Measurements from ENCODE around the gene STKLD1. TPM values are rescaled to one million over a fixed set of nuclear protein-coding genes. Genes with fewer than 3 reads are reported as not detected.
"Not testable (repeated sequence)": the region's sequence is repeated elsewhere in the genome, so short reads cannot be mapped to it uniquely, and the experiment has no call there.

The STKLD1 gene
- total RNA-seq, 4 donors from 2014 or later = 0.22 to 1.0 (median 0.69) TPM

- Histone ChIP-seq H3K9me3 (no peaks in the 10 kb centered on the region), H3K27ac (no peak overlapping the region), H3K27me3 (peaks cover 0 to 17% of the 10 kb centered on the region in 2 donors), H3K4me3 (no peak overlapping the region), H3K36me3 (no peaks in the 10 kb centered on the region), H3K4me1 (no peaks in the 10 kb centered on the region)
- TF ChIP-seq EP300 (IDR thresholded peaks at IDR 0.05) = no peak
- no peak for TF ChIP-seq POLR2A (IDR thresholded peaks at IDR 0.05)
- TF ChIP-seq, protein P1, sequence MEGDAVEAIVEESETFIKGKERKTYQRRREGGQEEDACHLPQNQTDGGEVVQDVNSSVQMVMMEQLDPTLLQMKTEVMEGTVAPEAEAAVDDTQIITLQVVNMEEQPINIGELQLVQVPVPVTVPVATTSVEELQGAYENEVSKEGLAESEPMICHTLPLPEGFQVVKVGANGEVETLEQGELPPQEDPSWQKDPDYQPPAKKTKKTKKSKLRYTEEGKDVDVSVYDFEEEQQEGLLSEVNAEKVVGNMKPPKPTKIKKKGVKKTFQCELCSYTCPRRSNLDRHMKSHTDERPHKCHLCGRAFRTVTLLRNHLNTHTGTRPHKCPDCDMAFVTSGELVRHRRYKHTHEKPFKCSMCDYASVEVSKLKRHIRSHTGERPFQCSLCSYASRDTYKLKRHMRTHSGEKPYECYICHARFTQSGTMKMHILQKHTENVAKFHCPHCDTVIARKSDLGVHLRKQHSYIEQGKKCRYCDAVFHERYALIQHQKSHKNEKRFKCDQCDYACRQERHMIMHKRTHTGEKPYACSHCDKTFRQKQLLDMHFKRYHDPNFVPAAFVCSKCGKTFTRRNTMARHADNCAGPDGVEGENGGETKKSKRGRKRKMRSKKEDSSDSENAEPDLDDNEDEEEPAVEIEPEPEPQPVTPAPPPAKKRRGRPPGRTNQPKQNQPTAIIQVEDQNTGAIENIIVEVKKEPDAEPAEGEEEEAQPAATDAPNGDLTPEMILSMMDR (IDR thresholded peaks at IDR 0.05) = no peak
- no peak for DNase-seq (ENCODE audit: low spot score in 2 of 2)
- 79 to 80% methylated on average over 13 of the region's 13 CpGs for WGBS, 2 donors
These were observed 13.4 kb downstream of the STKLD1 start for GRCh38 chr9:133389562-133389961.

DNA sequence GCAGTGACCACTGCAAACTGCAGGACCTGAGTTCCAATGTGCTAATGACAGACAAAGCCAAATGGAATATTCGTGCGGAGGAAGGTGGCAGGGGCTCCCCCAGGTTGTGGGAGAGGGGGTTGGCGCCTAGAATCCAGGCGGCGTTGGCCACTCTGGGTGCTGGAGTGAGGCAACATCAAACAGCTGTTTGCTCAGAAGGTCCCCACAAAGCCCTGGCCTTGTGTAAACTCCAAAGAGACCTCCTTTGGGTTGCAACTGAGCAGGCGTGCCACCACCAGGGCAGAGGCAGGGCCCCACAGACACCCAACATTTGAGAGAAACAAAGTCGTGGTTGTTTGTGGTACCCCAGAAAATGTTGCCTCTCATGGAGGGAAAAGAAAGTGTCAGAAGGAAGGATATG is 14.5 kb downstream of the STKLD1 start:
- Histone ChIP-seq H3K27me3 (peaks cover 0 to 27% of the 10 kb centered on the region in 2 donors), H3K4me1 (no peaks in the 10 kb centered on the region), H3K36me3 (no peaks in the 10 kb centered on the region), H3K27ac (no peak overlapping the region), H3K4me3 (no peak overlapping the region), H3K9me3 (no peaks in the 10 kb centered on the region)
- TF ChIP-seq POLR2A (IDR thresholded peaks at IDR 0.05) (no peak), EP300 (IDR thresholded peaks at IDR 0.05) (no peak)
- TF ChIP-seq, protein P1 (IDR thresholded peaks at IDR 0.05) = no peak
- WGBS, 2 donors = 79% methylated on average over 7 of the region's 7 CpGs
- DNase-seq (ENCODE audit: low spot score in 2 of 2) = no peak

GRCh38 chr9:133391449-133391848 is 15.3 kb downstream of the STKLD1 start:
- not testable (repeated sequence) for H3K4me1 ChIP-seq; H3K4me3 ChIP-seq; H3K27ac ChIP-seq; DNase-seq (ENCODE audit: low spot score in 2 of 2); H3K36me3 ChIP-seq; H3K9me3 ChIP-seq
- 47 to 67% methylated on average over 1 to 2 of the region's 4 CpGs for WGBS, 2 donors
- peaks cover 0 to 27% of the 10 kb centered on the region in 2 donors for H3K27me3 ChIP-seq

DNA sequence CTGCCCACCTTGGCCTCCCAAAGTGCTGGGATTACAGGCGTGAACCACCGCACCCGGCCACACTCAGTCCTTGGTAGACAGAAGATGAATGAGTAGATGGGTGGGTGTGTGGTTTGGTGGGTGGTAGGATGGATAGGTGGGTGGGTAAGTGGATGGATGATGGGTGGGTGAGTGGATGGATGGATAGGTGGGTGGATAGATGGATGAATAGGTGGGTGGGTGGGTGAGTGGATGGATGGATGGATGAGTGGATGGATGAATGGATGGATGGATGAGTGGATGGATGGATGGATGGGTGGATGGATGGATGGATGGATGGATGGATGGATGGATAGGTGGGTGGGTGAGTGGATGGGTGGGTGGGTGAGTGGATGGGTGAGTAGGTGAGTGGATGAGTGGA is 16.1 kb downstream of the STKLD1 start:
- not testable (repeated sequence) for H3K4me3 ChIP-seq; H3K27ac ChIP-seq; H3K36me3 ChIP-seq; H3K9me3 ChIP-seq; H3K4me1 ChIP-seq; DNase-seq (ENCODE audit: low spot score in 2 of 2)
- H3K27me3 ChIP-seq = peaks cover 0 to 27% of the 10 kb centered on the region in 2 donors
- 94% methylated on average over 3 of the region's 3 CpGs for WGBS, 2 donors

- no peak overlapping the region for H3K4me3 ChIP-seq
- no peak overlapping the region for H3K27ac ChIP-seq
- 89 to 92% methylated on average over 3 of the region's 3 CpGs for WGBS, 2 donors
- H3K36me3 ChIP-seq = no peaks in the 10 kb centered on the region
- DNase-seq (ENCODE audit: low spot score in 2 of 2) = no peak
- TF ChIP-seq, protein P1 (IDR thresholded peaks at IDR 0.05) = no peak
- TF ChIP-seq POLR2A (IDR thresholded peaks at IDR 0.05) (no peak), EP300 (IDR thresholded peaks at IDR 0.05) (no peak)
- H3K9me3 ChIP-seq = no peaks in the 10 kb centered on the region
- peaks cover 0 to 27% of the 10 kb centered on the region in 2 donors for H3K27me3 ChIP-seq
- H3K4me1 ChIP-seq = no peaks in the 10 kb centered on the region
These were observed 17.2 kb downstream of the STKLD1 start for GRCh38 chr9:133393399-133393798.

- Histone ChIP-seq H3K9me3 (no peaks in the 10 kb centered on the region), H3K4me3 (no peak overlapping the region), H3K36me3 (no peaks in the 10 kb centered on the region), H3K27me3 (peaks cover 0 to 27% of the 10 kb centered on the region in 2 donors), H3K4me1 (no peaks in the 10 kb centered on the region), H3K27ac (no peak overlapping the region)
- DNase-seq (ENCODE audit: low spot score in 2 of 2) = no peak
- 38 to 57% methylated on average over 5 to 8 of the region's 8 CpGs for WGBS, 2 donors
- TF ChIP-seq EP300 (IDR thresholded peaks at IDR 0.05) (no peak), POLR2A (IDR thresholded peaks at IDR 0.05) (no peak)
- TF ChIP-seq, protein P1 (IDR thresholded peaks at IDR 0.05) = no peak
These were observed 18.6 kb downstream of the STKLD1 start for GRCh38 chr9:133394687-133395271.

Data from tibial nerve (tissue), 4 donors.